SK-N-SH (cell line): ENCODE data around the gene DLL1.

Source experiments
- EZH2phosphoT487 ChIP-seq: fragments of 200-600 bp; sonication (generic); IDR thresholded peaks from 2 replicates; pipeline ENCODE4 v1.6.1; 2017; ENCODE audit warnings: low read depth, mixed run types, mild to moderate bottlenecking, antibody characterized with exemption, moderate library complexity, borderline replicate concordance
- POLR2AphosphoS5 ChIP-seq: IDR thresholded peaks from 2 replicates; pipeline ENCODE4 v1.6.1; 2012; ENCODE audit warnings: low read depth, low read length
- SIN3A ChIP-seq: IDR thresholded peaks from 2 replicates; pipeline ENCODE4 v1.6.1; 2012; ENCODE audit warnings: low read depth, mild to moderate bottlenecking, low read length, moderate library complexity, borderline replicate concordance
- TF ChIP-seq, protein P1 (sequence below): IDR thresholded peaks from 2 replicates; pipeline ENCODE4 v1.6.1; 2012; ENCODE audit warnings: mild to moderate bottlenecking, low read depth, low read length, moderate library complexity
- TF ChIP-seq, protein P2 (sequence below): fragments of 200-600 bp; sonication (generic); IDR thresholded peaks from 2 replicates; pipeline ENCODE4 v1.6.1; 2017; ENCODE audit warnings: antibody characterized with exemption, mild to moderate bottlenecking, moderate library complexity

DNA sequence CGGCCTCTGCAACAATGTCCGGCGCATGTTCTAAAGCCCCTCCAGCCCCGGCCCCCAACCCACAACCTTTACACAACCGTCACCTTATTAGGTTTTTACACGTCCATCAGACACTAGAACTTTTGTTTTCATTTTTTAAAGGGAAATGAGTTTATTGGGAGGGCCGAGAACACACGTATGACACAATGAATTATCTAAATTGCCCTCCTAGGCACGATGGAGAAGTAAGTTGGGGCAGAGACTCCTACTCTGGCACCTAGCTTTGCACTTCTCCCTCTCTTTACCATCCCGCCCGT is 1.2 kb upstream of the DLL1 start:
- TF ChIP-seq, protein P1, sequence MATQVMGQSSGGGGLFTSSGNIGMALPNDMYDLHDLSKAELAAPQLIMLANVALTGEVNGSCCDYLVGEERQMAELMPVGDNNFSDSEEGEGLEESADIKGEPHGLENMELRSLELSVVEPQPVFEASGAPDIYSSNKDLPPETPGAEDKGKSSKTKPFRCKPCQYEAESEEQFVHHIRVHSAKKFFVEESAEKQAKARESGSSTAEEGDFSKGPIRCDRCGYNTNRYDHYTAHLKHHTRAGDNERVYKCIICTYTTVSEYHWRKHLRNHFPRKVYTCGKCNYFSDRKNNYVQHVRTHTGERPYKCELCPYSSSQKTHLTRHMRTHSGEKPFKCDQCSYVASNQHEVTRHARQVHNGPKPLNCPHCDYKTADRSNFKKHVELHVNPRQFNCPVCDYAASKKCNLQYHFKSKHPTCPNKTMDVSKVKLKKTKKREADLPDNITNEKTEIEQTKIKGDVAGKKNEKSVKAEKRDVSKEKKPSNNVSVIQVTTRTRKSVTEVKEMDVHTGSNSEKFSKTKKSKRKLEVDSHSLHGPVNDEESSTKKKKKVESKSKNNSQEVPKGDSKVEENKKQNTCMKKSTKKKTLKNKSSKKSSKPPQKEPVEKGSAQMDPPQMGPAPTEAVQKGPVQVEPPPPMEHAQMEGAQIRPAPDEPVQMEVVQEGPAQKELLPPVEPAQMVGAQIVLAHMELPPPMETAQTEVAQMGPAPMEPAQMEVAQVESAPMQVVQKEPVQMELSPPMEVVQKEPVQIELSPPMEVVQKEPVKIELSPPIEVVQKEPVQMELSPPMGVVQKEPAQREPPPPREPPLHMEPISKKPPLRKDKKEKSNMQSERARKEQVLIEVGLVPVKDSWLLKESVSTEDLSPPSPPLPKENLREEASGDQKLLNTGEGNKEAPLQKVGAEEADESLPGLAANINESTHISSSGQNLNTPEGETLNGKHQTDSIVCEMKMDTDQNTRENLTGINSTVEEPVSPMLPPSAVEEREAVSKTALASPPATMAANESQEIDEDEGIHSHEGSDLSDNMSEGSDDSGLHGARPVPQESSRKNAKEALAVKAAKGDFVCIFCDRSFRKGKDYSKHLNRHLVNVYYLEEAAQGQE = no peak
- TF ChIP-seq POLR2AphosphoS5 (no peak), SIN3A (no peak), EZH2phosphoT487 (peak; percentile 81; the same call in 1 of the 2 replicates)
- TF ChIP-seq, protein P2, sequence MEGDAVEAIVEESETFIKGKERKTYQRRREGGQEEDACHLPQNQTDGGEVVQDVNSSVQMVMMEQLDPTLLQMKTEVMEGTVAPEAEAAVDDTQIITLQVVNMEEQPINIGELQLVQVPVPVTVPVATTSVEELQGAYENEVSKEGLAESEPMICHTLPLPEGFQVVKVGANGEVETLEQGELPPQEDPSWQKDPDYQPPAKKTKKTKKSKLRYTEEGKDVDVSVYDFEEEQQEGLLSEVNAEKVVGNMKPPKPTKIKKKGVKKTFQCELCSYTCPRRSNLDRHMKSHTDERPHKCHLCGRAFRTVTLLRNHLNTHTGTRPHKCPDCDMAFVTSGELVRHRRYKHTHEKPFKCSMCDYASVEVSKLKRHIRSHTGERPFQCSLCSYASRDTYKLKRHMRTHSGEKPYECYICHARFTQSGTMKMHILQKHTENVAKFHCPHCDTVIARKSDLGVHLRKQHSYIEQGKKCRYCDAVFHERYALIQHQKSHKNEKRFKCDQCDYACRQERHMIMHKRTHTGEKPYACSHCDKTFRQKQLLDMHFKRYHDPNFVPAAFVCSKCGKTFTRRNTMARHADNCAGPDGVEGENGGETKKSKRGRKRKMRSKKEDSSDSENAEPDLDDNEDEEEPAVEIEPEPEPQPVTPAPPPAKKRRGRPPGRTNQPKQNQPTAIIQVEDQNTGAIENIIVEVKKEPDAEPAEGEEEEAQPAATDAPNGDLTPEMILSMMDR = no peak
